LoVo (cell line): ENCODE data around the gene VRK1.
"Not testable (repeated sequence)": the region's sequence is repeated elsewhere in the genome, so short reads cannot be mapped to it uniquely, and the experiment has no call there.

ENCODE experiments used
- DNase-seq: peaks from one replicate; pipeline ENCODE4 v3.0.0-alpha.2; 2016; ENCODE audit warnings: low spot score

VRK1 gene, protein sequence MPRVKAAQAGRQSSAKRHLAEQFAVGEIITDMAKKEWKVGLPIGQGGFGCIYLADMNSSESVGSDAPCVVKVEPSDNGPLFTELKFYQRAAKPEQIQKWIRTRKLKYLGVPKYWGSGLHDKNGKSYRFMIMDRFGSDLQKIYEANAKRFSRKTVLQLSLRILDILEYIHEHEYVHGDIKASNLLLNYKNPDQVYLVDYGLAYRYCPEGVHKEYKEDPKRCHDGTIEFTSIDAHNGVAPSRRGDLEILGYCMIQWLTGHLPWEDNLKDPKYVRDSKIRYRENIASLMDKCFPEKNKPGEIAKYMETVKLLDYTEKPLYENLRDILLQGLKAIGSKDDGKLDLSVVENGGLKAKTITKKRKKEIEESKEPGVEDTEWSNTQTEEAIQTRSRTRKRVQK

DNA sequence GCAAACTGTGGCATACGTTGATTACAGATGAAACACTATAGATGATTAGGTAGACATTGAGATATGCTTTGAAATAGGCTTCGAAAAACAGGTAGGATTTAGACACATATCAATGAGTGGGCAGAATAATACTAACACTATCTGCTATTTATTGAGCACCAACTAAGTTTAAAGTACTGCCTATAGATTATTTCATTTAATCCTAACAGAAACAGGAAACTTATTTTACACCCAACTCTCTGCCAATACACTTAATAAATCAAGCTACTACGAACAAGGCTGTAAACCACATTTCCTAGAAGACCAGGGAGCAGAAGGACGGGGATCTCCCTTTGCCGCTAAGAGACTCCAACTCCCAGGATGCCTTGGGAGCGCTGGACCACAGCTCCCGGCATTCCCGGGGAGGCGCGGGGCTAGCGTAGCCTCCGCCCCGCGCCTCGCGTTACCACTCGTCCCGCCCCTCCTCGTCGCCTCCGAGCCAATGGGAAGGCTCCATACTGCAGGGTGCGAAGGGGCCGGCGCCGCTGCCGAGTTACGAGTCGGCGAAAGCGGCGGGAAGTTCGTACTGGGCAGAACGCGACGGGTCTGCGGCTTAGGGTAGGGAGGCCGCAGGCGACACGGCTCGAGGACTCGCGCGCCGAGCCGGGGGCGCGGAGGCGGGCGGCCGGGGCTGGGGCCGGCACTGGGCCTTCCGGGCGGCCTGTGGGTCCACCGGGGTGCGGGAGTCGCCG is at the start of gene VRK1:
Gene VRK1, plus strand, starts transcription at position 532 of the 731 bp plus-strand sequence. CDS start 36,090 bp downstream, outside the sequence.
- peak; percentile 96 for DNase-seq

- DNase-seq = no peak
These were observed 49.6 kb upstream of the VRK1 start for GRCh38 chr14:96747608-96748007.

DNA sequence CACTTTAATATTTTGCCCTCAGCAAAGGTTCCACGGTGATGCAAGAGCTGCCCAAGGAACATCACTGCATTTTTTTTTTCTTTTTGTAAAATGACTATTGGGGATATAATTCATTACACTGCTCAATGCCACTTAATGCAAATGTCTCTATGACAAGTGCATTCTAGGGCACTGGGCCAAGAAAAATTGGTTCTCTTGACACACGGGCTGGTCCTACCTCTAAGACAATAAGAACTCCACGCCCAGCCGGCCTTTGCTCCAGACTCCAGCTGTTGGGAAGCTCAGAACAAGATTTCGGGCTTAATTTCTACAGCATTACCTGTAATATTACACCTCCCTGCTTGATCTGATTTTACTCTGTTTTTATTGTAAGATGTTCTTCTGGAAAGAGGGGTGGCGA is 48.8 kb upstream of the VRK1 start:
- peak; percentile 8 for DNase-seq

DNA sequence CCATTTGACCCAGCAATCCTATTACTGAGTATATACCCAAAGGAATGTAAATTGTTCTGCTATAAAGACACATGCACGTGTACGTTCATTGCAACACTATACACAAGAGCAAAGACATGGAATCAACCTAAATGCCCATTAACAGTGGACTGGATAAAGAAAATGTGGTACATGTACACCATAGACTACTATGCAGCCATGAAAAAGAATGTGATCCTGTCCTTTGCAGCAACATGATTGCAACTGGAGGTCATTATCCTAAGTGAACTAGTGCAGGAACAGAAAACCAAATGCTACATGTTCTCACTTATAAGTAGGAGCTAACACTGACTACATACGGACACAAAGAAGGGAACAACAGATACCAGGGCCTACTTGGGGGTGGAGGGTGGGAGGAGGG is 45.7 kb upstream of the VRK1 start:
- no peak for DNase-seq

- DNase-seq = no peak
These were observed 45.1 kb upstream of the VRK1 start for GRCh38 chr14:96752125-96752524.

- DNase-seq = no peak
These were observed 44.6 kb upstream of the VRK1 start for GRCh38 chr14:96752594-96752993.

DNA sequence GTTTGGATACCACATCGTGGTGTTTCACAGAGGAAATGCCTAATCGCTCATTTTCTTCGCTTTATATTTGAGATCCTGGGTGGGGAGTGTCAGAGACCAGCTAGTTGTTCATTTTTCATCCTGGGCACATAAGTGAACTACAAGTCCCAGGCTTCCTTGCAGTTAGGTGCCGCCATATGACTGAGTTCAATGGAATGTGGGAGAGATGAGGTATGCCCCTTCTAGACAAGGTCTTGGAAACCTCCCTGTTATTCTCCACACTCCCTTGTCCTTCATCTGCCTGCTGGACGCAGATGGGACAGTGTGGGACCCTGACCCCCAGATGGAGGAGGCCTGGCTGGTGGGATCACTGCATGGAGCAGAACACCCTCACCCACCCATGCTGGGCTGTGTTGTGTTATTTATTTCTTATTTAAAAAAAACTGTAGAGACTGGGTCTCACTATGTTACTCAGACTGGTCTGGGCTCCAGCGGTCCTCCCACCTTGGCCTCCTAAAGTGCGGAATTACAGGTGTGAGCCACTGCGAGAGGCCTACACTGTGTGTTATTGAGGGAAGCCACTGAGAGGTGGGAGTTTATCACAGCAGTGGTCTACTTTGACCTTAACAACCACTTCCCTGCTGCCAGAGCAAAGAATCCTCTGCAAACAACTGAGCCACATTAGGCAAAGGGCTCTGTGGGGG is 42.9 kb upstream of the VRK1 start:
- no peak for DNase-seq

DNA sequence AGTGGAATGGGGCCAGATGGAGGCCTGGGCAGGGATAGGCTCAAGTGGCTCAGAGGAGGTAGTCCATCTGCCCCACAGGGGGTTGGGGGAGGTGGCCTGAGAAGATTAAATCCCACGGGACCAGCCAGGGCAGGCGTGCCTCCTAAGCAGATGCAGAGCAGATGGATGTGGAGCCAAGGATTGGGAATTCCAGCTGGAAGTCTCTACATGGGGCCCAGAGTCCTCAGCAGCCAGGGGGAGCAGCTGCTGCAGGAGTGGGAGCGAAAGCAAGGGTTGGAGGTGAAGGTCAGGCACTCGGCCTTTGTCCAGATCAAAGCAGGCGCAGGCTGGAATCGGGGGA is 42.4 kb upstream of the VRK1 start:
- no peak for DNase-seq

- DNase-seq = no peak
These were observed 40.4 kb upstream of the VRK1 start for GRCh38 chr14:96756745-96757144.

DNA sequence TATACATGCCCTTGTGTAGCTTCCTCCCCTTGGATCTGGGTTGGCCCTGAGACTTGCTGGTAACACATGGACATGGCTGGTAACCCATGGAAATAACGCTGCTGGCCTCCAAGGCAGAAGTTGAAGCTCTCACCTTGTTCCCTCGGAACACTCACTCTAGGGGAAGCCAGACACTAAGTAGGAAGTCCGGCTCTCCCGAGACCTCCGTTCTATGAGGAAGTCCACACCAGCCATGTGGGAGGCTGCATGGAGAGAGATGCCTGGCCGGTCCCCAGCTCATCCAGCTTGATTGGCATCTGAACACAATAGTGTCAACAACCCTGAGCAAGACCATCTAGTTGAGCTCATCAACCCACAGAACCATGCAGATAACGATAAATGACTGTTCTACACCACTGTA is 39.7 kb upstream of the VRK1 start:
- no peak for DNase-seq

- DNase-seq = no peak
These were observed 36.1 kb upstream of the VRK1 start for GRCh38 chr14:96761066-96761465.

DNA sequence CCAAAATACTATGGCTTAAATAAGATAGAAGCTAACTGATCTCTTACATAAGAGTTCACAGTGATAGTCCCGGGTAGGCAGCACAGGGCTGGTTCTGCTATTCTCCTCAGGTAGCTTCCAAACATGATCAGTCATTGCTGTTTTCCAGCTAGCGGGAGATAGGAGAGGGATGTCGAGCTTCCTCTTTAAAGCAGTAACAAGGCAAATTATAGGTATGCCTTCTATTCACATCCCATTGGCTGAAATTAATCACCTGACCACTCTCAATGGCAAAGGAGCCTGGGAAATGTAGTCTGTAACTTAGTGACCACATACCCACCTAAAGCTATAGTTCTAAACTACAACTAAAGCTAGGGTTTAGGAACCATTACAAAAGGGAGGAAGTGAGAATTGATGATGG is 34.5 kb upstream of the VRK1 start:
- DNase-seq = peak; percentile 32

DNA sequence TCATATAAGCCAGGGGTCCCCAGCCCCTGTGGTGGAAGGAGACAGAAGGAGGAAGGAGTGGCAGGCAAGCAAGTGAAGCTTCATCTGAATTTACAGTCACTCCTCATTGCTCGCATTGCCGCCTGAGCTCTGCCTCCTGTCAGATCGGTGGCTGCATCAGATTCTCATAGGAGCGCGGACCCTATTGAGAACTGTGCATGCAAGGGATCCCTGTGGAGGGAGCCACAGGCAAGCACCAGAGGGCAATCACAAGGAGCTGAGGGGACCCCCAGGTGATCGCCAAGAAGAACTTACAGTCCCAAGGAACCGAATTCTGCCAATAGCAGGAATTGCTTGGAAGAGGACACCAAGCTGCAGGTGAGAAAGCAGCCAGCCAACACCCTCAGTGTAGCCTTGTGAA is 33.2 kb upstream of the VRK1 start:
- no peak for DNase-seq

DNA sequence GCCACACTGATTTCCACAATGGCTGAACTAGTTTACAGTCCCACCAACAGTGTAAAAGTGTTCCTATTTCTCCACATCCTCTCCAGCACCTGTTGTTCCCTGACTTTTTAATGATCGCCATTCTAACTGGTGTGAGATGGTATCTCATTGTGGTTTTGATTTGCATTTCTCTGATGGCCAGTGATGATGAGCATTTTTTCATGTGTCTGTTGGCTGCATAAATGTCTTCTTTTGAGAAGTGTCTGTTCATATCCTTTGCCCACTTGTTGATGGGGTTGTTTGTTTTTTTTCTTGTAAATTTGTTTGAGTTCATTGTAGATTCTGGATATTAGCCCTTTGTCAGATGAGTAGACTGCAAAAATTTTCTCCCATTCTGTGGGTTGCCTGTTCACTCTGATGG is 32.0 kb upstream of the VRK1 start:
- not testable (repeated sequence) for DNase-seq

- no peak for DNase-seq
These were observed 24.3 kb upstream of the VRK1 start for GRCh38 chr14:96772929-96773328.

DNA sequence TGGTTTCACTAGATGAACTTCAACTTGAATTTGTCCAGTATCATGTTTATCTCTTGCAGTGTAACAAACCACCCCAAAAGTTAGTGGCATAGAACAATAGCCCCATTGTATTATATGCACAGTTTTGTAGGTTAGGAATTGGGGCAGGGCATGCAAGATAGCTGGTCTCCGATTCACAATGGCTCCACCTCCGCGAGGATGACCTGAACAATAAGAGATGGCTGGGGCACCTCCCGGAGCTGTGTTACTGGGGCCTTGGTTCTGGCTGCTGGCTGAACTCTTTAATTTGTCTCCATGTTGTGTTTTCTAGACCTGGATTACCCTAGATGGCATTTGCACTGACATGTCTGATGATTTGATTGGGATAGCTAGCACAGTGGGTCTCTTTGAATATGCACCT is 20.4 kb upstream of the VRK1 start:
- no peak for DNase-seq

- DNase-seq = no peak
These were observed 16.7 kb upstream of the VRK1 start for GRCh38 chr14:96780500-96780899.

DNA sequence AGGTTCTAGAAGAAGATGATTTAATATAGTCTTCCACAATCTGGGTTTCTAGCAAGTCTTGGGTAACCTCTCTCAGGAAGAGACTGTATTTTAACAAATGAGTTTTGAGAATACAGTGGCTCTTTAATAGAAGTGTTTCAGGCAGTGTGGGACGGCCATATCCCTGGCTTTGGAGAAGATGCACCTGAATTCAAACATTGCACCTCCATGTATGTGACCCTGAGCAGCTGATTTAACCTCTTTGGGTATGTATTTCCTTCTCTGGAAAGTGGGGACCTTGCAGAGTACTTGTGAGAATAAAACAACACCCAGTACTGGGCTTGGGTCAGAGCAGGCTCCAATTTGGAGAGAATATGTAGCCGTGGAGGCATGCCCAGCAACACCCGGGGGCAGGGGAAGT is 15.8 kb upstream of the VRK1 start:
- no peak for DNase-seq

GRCh38 chr14:96782436-96782835 is 14.7 kb upstream of the VRK1 start:
- no peak for DNase-seq

DNA sequence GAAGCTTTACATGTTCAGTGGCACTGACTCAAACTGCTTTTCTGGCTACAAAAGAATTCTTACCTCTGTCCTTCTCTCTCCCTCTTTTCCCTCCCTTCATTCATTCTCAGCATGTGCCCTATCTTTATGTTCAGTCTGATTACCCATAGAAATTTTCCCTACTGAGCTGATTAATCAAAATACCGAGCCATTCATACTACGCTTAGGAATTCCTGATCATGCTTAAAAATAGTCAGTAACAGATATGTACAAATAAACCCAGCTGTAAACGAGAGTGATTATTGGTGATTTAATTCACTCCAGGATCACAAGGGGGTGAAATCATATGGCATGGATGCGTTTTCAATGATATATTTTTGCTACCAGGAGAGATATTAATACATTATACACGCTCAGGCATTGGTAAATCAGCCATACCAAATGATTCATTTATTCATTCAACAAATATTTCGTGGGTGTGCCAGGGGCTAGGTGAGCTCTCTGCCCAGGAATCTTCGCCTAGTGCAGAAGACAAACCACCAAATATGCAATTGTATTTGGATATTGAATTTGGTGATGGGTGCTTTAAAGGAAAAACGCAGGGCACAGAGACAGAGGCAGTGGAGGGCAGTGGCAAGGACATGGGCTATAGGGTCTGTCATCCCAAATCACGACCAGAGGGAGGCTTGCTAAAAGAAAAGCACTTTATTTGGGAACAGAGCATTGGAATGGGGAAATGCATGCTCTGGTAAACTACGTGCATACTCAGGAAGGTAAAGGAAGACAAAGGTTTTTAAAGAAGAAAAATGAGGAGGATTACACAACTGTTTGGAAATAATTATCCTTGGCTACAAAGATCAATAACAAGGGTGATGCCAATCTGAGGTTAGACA is 13.9 kb upstream of the VRK1 start:
- DNase-seq = no peak

GRCh38 chr14:96783915-96784224 is 13.3 kb upstream of the VRK1 start:
- DNase-seq = no peak

- no peak for DNase-seq
These were observed 7.0 kb upstream of the VRK1 start for GRCh38 chr14:96790186-96790585.
